Endothelial cell of umbilical vein (primary cell): ENCODE measurements around the gene TJP3. TPM values are rescaled to one million over a fixed set of nuclear protein-coding genes. Genes with fewer than 3 reads are reported as not detected.

Experiments used
- BruUV-seq: library from RNA; stranded (reverse); fragments of 400-500 nt; replicated peaks from 2 replicates; lab custom pipeline; 2021; lab: Mats Ljungman, UMichigan
- CTCF ChIA-PET: fragments of 300-600, 350-600 bp; sonication (Branson Sonifier 250); formaldehyde crosslinking; loops from one replicate; lab custom pipeline; 2021; ENCODE audit warnings: antibody characterized with exemption, inconsistent platforms; lab: Charles Lee
- POLR2A ChIA-PET: fragments of 300-600, 350-600 bp; sonication (Branson Sonifier 250); formaldehyde crosslinking; loops from one replicate; lab custom pipeline; 2021; ENCODE audit warnings: antibody characterized with exemption, inconsistent platforms; lab: Charles Lee
- DNase-seq: peaks from one replicate; pipeline ENCODE4 v3.0.0-alpha.2; 2011; ENCODE audit warnings: low read depth, low spot score
- FAIRE-seq: peaks from 2 replicates; lab custom pipeline; 2011; peaks lifted over from hg19 to GRCh38; lab: Jason Lieb, UNC
- H2AFZ ChIP-seq: 2 replicates; pipeline ENCODE4 v1.6.0; 2012; ENCODE audit warnings: low read depth, low read length, control low read depth, inconsistent platforms
- H3K27ac ChIP-seq: 2 replicates; pipeline ENCODE4 v1.5.1; 2011; ENCODE audit warnings: low read depth, mild to moderate bottlenecking, control low read depth, low read length, moderate library complexity; ENCODE audit not compliant: insufficient read depth
- H3K27me3 ChIP-seq, 2 experiments: 2 replicates each; pipeline versions ENCODE4 v1.6.0 to v1.6.1; 2011; ENCODE audit warnings: low read length in 2 of 2, mixed read lengths in 1 of 2; ENCODE audit not compliant: control insufficient read depth in 2 of 2, insufficient read depth in 2 of 2
- H3K36me3 ChIP-seq, 2 experiments: 2 replicates in 1 of 2; 3 replicates in 1 of 2; pipeline ENCODE4 v1.5.1; 2011; ENCODE audit warnings: low read length in 2 of 2, mild to moderate bottlenecking in 1 of 2, moderate library complexity in 1 of 2; ENCODE audit not compliant: control insufficient read depth in 2 of 2, insufficient read depth in 2 of 2; ENCODE audit errors: extremely low read depth in 1 of 2
- H3K4me1 ChIP-seq: 3 replicates; pipeline ENCODE4 v1.5.1; 2011; ENCODE audit warnings: mild to moderate bottlenecking, low read length; ENCODE audit not compliant: control insufficient read depth, insufficient read depth; ENCODE audit errors: extremely low read depth
- H3K4me2 ChIP-seq: 2 replicates; pipeline ENCODE4 v1.6.1; 2011; ENCODE audit warnings: low read length, control low read depth, mixed read lengths; ENCODE audit not compliant: insufficient read depth
- H3K4me3 ChIP-seq, 3 experiments: fragments of 200-600 bp in 1 of 3; sonication (generic), shearing (Covaris generic) in 1 of 3; replicated peaks in 1 of 3; 2 replicates each; pipeline ENCODE4 v1.5.1; 2011 to 2016; ENCODE audit warnings: control low read depth in 3 of 3, low read length in 3 of 3, mild to moderate bottlenecking in 2 of 3, inconsistent platforms in 1 of 3, low read depth in 1 of 3, moderate library complexity in 1 of 3; ENCODE audit not compliant: insufficient read depth in 1 of 3
- H3K79me2 ChIP-seq: 2 replicates; pipeline ENCODE4 v1.6.0; 2012; ENCODE audit warnings: low read length, inconsistent platforms; ENCODE audit not compliant: control insufficient read depth, insufficient read depth
- H3K9ac ChIP-seq: replicated peaks from 2 replicates; pipeline ENCODE3; 2011; ENCODE audit warnings: low read length, control low read depth; ENCODE audit not compliant: insufficient read depth; ENCODE audit errors: extremely low read depth
- H3K9me1 ChIP-seq: replicated peaks from 3 replicates; pipeline ENCODE4 v1.6.0; 2011; ENCODE audit warnings: mild to moderate bottlenecking, low read length; ENCODE audit not compliant: control insufficient read depth, insufficient read depth; ENCODE audit errors: extremely low read depth
- H3K9me3 ChIP-seq: replicated peaks from 2 replicates; pipeline ENCODE4 v1.5.1; 2012; ENCODE audit warnings: low read length, inconsistent platforms; ENCODE audit not compliant: control insufficient read depth, insufficient read depth
- H4K20me1 ChIP-seq: replicated peaks from 2 replicates; pipeline ENCODE3; 2011; ENCODE audit warnings: mild to moderate bottlenecking, low read length; ENCODE audit not compliant: control insufficient read depth, insufficient read depth; ENCODE audit errors: extremely low read depth
- EZH2 ChIP-seq: IDR thresholded peaks from 2 replicates; pipeline ENCODE4 v1.6.1; 2012; ENCODE audit warnings: borderline replicate concordance, low read depth, mild to moderate bottlenecking, moderate library complexity, low read length, inconsistent platforms; ENCODE audit not compliant: severe bottlenecking
- FOS ChIP-seq: IDR thresholded peaks from 2 replicates; pipeline ENCODE4 v1.6.1; 2011; ENCODE audit warnings: mild to moderate bottlenecking, low read length, moderate library complexity, borderline replicate concordance; ENCODE audit not compliant: insufficient read depth
- GATA2 ChIP-seq: IDR thresholded peaks from 2 replicates; pipeline ENCODE4 v1.7.0; 2011; ENCODE audit warnings: low read depth, mild to moderate bottlenecking, moderate library complexity, mixed read lengths, low read length; ENCODE audit not compliant: insufficient read length, insufficient read depth
- JUN ChIP-seq: IDR thresholded peaks from 2 replicates; pipeline ENCODE4 v1.6.1; 2011; ENCODE audit warnings: borderline replicate concordance, low read depth; ENCODE audit not compliant: insufficient read length, insufficient read depth
- MYC ChIP-seq: IDR thresholded peaks from one replicate; pipeline ENCODE4 v1.6.1; 2011; ENCODE audit warnings: mild to moderate bottlenecking, low read depth, low read length
- POLR2A ChIP-seq: IDR thresholded peaks from 2 replicates; pipeline ENCODE4 v1.6.1; 2012; ENCODE audit warnings: low read depth, mild to moderate bottlenecking, control low read depth, low read length
- POLR2AphosphoS5 ChIP-seq: IDR thresholded peaks from 2 replicates; pipeline ENCODE4 v1.6.1; 2012; ENCODE audit warnings: low read depth, mild to moderate bottlenecking, control low read depth, low read length, moderate library complexity; ENCODE audit not compliant: insufficient read depth
- dilution Hi-C: fragments of 300-500 bp; cut with MboI; formaldehyde crosslinking; loops from one replicate; pipeline ENCODE4 v1.15.0; 2019; ENCODE audit warnings: low sequenced_read_pairs; ENCODE audit not compliant: extremely low pct_ligation_motif_present
- intact Hi-C: fragments of 100-400 bp; cut with micrococcal nuclease; formaldehyde crosslinking; loops from one replicate; pipeline ENCODE4 v1.10.0; 2022
- polyA plus RNA-seq, 4 experiments: library from polyadenylated mRNA; depleted of rRNA in 3 of 4; stranded (reverse) in 3 of 4; unstranded in 1 of 4; fragments of >200 nt; gene quantifications; 2 replicates each; pipeline versions ENCODE4 v1.2.1 to v1.2.3, GENCODE V29; 2011 to 2012; ENCODE audit warnings: missing spikeins in 1 of 4
- total RNA-seq: library from RNA; stranded (reverse); gene quantifications from 2 replicates; pipeline ENCODE4 v1.2.3, GENCODE V29; 2021
- TF ChIP-seq, protein P1 (sequence below), 2 donors: IDR thresholded peaks; 1 replicate in 1 of 2; 2 replicates in 1 of 2; pipeline ENCODE4 v1.5.1; 2011; ENCODE audit warnings: low read length in 2 of 2, mild to moderate bottlenecking in 2 of 2, moderate library complexity in 2 of 2, control low read depth in 1 of 2, inconsistent platforms in 1 of 2, low read depth in 1 of 2; ENCODE audit not compliant: insufficient read depth in 1 of 2; ENCODE audit errors: extremely low read depth in 1 of 2
- TF ChIP-seq, protein P2 (sequence below): IDR thresholded peaks from 2 replicates; pipeline ENCODE4 v1.6.1; 2011; ENCODE audit not compliant: insufficient read depth, insufficient read length

The TJP3 gene
- total and polyA plus RNA-seq, 2 donors (not counting 3 experiments of a cell fraction or from before 2014, with no cell fraction given) = 0.10 TPM; not detected in 1

DNA sequence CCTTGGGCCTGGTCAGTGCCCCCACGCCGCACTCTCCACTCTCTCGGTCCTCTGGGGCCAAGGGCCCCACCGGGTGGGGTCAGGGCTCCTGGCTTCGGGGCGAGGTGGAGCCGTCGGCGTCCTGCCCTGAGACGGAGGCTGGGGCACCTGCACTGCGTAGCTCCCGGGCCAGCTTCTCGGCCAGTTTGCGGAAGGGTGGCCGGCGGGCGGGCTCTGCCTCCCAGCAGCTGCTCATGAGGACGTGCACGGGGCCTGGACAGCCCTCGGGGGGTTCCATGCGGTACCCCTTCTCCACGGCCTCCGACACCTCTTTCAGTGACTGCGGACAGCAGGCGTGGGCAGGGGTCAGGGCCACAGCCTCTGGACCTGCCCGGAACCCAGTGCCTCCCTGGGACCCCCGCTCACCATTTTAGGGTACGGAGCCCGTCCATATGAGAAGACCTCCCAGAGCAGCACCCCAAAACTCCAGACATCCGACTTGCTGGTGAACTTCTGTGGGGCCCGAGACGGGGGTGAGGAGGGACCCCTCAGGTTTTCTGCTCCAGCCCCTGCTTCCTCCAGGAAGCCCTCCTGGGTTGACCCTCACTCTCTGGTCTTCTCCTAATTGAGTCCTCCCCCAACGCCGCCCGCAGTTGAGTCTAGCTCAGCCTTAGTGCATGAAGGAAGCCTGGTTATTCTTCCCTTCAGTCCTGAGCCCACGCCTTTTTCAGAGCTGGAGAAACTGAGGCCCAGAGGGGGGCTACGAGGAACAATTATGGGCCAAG, 70.1 kb downstream of the TJP3 start:
- Histone ChIP-seq H3K4me1 (no peaks in the 10 kb centered on the region), H3K9me1 (no peaks in the 10 kb centered on the region), H3K4me3 (no peak overlapping the region), H3K79me2 (no peaks in the 10 kb centered on the region), H3K9me3 (peaks cover 2% of the 10 kb centered on the region), H3K4me2 (no peak overlapping the region), H3K9ac (no peak overlapping the region), H4K20me1 (no peaks in the 10 kb centered on the region), H3K27ac (no peak overlapping the region), H3K36me3 (no peaks in the 10 kb centered on the region), H2AFZ (no peak overlapping the region), H3K27me3 (no peaks in the 10 kb centered on the region)
- FAIRE-seq (no peak), DNase-seq (no peak)
- dilution Hi-C loops = no loop called here
- intact Hi-C loops = no loop called here
- ChIA-PET POLR2A (no interaction called here), CTCF (no interaction called here)
- BruUV-seq = no TSS peak
- TF ChIP-seq POLR2A = no peak
- TF ChIP-seq FOS = no peak
- no peak for TF ChIP-seq GATA2
- no peak for TF ChIP-seq MYC
- TF ChIP-seq EZH2 = no peak
- TF ChIP-seq POLR2AphosphoS5 = no peak
- TF ChIP-seq, protein P1, sequence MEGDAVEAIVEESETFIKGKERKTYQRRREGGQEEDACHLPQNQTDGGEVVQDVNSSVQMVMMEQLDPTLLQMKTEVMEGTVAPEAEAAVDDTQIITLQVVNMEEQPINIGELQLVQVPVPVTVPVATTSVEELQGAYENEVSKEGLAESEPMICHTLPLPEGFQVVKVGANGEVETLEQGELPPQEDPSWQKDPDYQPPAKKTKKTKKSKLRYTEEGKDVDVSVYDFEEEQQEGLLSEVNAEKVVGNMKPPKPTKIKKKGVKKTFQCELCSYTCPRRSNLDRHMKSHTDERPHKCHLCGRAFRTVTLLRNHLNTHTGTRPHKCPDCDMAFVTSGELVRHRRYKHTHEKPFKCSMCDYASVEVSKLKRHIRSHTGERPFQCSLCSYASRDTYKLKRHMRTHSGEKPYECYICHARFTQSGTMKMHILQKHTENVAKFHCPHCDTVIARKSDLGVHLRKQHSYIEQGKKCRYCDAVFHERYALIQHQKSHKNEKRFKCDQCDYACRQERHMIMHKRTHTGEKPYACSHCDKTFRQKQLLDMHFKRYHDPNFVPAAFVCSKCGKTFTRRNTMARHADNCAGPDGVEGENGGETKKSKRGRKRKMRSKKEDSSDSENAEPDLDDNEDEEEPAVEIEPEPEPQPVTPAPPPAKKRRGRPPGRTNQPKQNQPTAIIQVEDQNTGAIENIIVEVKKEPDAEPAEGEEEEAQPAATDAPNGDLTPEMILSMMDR (IDR thresholded peaks at IDR 0.05; ENCODE audit: extremely low read depth in 1 of 2, insufficient read depth in 1 of 2, low read depth in 1 of 2, low read length in 2 of 2) = no peak
- TF ChIP-seq, protein P2, sequence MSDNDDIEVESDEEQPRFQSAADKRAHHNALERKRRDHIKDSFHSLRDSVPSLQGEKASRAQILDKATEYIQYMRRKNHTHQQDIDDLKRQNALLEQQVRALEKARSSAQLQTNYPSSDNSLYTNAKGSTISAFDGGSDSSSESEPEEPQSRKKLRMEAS = no peak
- TF ChIP-seq JUN = no peak
